GM13976 (cell line): ENCODE data around the gene TRMT2A.

Experiments used
- DNase-seq: peaks from one replicate; pipeline ENCODE4 v3.0.0; 2012; ENCODE audit warnings: low spot score
- CTCF ChIP-seq: IDR thresholded peaks from 2 replicates; pipeline ENCODE4 v1.5.1; 2012; ENCODE audit warnings: borderline replicate concordance, mild to moderate bottlenecking; ENCODE audit not compliant: insufficient read depth; ENCODE audit errors: extremely low read depth, missing control alignments, control extremely low read depth
- in situ Hi-C: fragments of 300-500 bp; cut with MboI; formaldehyde crosslinking; loops from one replicate; pipeline ENCODE4 v1.12.0; 2022; ENCODE audit warnings: low sequenced_read_pairs, mixed read lengths, inconsistent platforms; ENCODE audit not compliant: unreplicated experiment

The TRMT2A gene

GRCh38 chr22:20085651-20086050 is 31.4 kb downstream of the TRMT2A start:
- DNase-seq: no peak
- TF ChIP-seq CTCF: no peak
- in situ Hi-C loops: no loop called here

- in situ Hi-C loops: no loop called here
- no peak for DNase-seq
- TF ChIP-seq CTCF: no peak
Observed at GRCh38 chr22:20084547-20085413, 32.2 kb downstream of the TRMT2A start.

GRCh38 chr22:20083891-20084546 is 33.0 kb downstream of the TRMT2A start:
- in situ Hi-C loops: no loop called here
- no peak for TF ChIP-seq CTCF
- DNase-seq: no peak

GRCh38 chr22:20083157-20083890 is 33.7 kb downstream of the TRMT2A start:
- in situ Hi-C loops: no loop called here
- no peak for DNase-seq
- no peak for TF ChIP-seq CTCF

- no peak for DNase-seq
- no peak for TF ChIP-seq CTCF
- in situ Hi-C loops: no loop called here
Observed at GRCh38 chr22:20080776-20081654, 36.0 kb downstream of the TRMT2A start.

- DNase-seq: peak; percentile 90
- TF ChIP-seq CTCF: no peak
- in situ Hi-C loops: no loop called here
Observed at GRCh38 chr22:20080445-20080775, 36.6 kb downstream of the TRMT2A start.
